Gastroesophageal sphincter (tissue), 4 donors: Measurements from ENCODE around the gene TPP2. TPM values are rescaled to one million over a fixed set of nuclear protein-coding genes. Genes with fewer than 3 reads are reported as not detected.

ENCODE experiments used
- ATAC-seq: fragments of 150-250 bp; one replicate; pipeline ENCODE4 v1.9.1; 2016; ENCODE audit warnings: mild to moderate bottlenecking, moderate library complexity
- H3K27ac ChIP-seq, 4 donors: fragments of 200-600 bp; sonication (generic) in 3 of 4; 1 replicate in 3 of 4; 2 replicates in 1 of 4; pipeline ENCODE4 v1.5.1; 2016 to 2019
- H3K27me3 ChIP-seq: fragments of 200-600 bp; sonication (generic); one replicate; pipeline ENCODE4 v1.5.1; 2019
- H3K36me3 ChIP-seq, 2 donors: fragments of 200-600 bp; sonication (generic); one replicate each; pipeline ENCODE4 v1.5.1; 2019; ENCODE audit warnings: control low read depth in 1 of 2
- H3K4me1 ChIP-seq, 3 donors: fragments of 200-600 bp; sonication (generic); 1 replicate in 2 of 3; 2 replicates in 1 of 3; pipeline ENCODE4 v1.5.1; 2016 to 2019; ENCODE audit warnings: control low read depth in 2 of 3
- H3K4me3 ChIP-seq, 2 donors: fragments of 200-600 bp; sonication (generic); one replicate each; pipeline ENCODE4 v1.5.1; 2019; ENCODE audit warnings: mild to moderate bottlenecking in 1 of 2, moderate library complexity in 1 of 2
- H3K9me3 ChIP-seq, 3 donors: fragments of 200-600 bp; sonication (generic); one replicate each; pipeline ENCODE4 v1.5.1; 2017 to 2019; ENCODE audit warnings: control low read depth in 2 of 3
- CTCF ChIP-seq, 4 experiments: fragments of 200-600 bp in 2 of 4; fragments of 450-650 bp in 2 of 4; sonication (generic) in 1 of 4; IDR thresholded peaks; one replicate each; pipeline ENCODE4 v1.5.1; 2017 to 2019; ENCODE audit warnings: antibody characterized with exemption in 4 of 4, mild to moderate bottlenecking in 2 of 4, moderate library complexity in 2 of 4
- EP300 ChIP-seq: sonication (generic); formaldehyde crosslinking; IDR thresholded peaks from one replicate; pipeline ENCODE4 v1.6.1; 2017; ENCODE audit warnings: antibody characterized with exemption, mild to moderate bottlenecking
- POLR2A ChIP-seq, 2 donors: fragments of 450-650 bp; IDR thresholded peaks; one replicate each; pipeline ENCODE4 v1.6.1; 2017; ENCODE audit warnings: antibody characterized with exemption in 2 of 2, mild to moderate bottlenecking in 2 of 2, moderate library complexity in 1 of 2
- POLR2AphosphoS5 ChIP-seq: sonication (generic); formaldehyde crosslinking; IDR thresholded peaks from one replicate; pipeline ENCODE4 v1.6.1; 2017; ENCODE audit warnings: antibody characterized with exemption
- WGBS, 2 donors: methylation state at CpG; one replicate each; pipeline ENCODE4 v1.1.5; 2018; ENCODE audit warnings: low coverage in 1 of 2; 5-methylcytosine and 5-hydroxymethylcytosine counted together
- total RNA-seq, 4 donors: library from RNA; depleted of rRNA; stranded (reverse); fragments of >200 nt; gene quantifications; one replicate each; pipeline ENCODE4 v1.1.0, GENCODE V29; 2016

TPP2 gene
- total RNA-seq, 4 donors from 2014 or later: 41.4 to 52.8 (median 42.2) TPM

GRCh38 chr13:102701331-102701730 lies 104.5 kb downstream of the TPP2 start:
- TF ChIP-seq POLR2A (IDR thresholded peaks at IDR 0.05) (no peak), POLR2AphosphoS5 (no peak), EP300 (no peak), CTCF (IDR thresholded peaks at IDR 0.05) (no peak)
- H3K4me1 ChIP-seq: no peaks in the 10 kb centered on the region
- ATAC-seq: no peak
- H3K9me3 ChIP-seq: no peaks in the 10 kb centered on the region
- H3K27me3 ChIP-seq: no peaks in the 10 kb centered on the region
- WGBS, 2 donors: 78 to 80% methylated on average over 5 of the region's 5 CpGs
- H3K27ac ChIP-seq: peak overlapping the region in 1 of 4 donors; percentile 68
- no peak overlapping the region for H3K4me3 ChIP-seq
- H3K36me3 ChIP-seq: no peaks in the 10 kb centered on the region

GRCh38 chr13:102702965-102703725 lies 106.4 kb downstream of the TPP2 start:
- TF ChIP-seq POLR2A (IDR thresholded peaks at IDR 0.05) (no peak), POLR2AphosphoS5 (no peak), EP300 (no peak), CTCF (IDR thresholded peaks at IDR 0.05) (no peak)
- Histone ChIP-seq H3K9me3 (no peaks in the 10 kb centered on the region), H3K36me3 (no peaks in the 10 kb centered on the region), H3K27ac (peak overlapping the region in 1 of 4 donors; percentile 47), H3K27me3 (no peaks in the 10 kb centered on the region), H3K4me3 (no peak overlapping the region), H3K4me1 (peaks cover 0 to 7% (median 0%) of the 10 kb centered on the region in 3 donors)
- 33 to 48% methylated on average over 3 to 8 of the region's 8 CpGs for WGBS, 2 donors
- no peak for ATAC-seq

- H3K27me3 ChIP-seq: no peaks in the 10 kb centered on the region
- TF ChIP-seq CTCF (IDR thresholded peaks at IDR 0.05): no peak
- TF ChIP-seq POLR2A (IDR thresholded peaks at IDR 0.05): no peak
- no peak for TF ChIP-seq POLR2AphosphoS5
- no peak for TF ChIP-seq EP300
- H3K27ac ChIP-seq: no peak overlapping the region
- H3K4me1 ChIP-seq: peaks cover 0 to 7% (median 0%) of the 10 kb centered on the region in 3 donors
- H3K9me3 ChIP-seq: peaks cover 0 to under 1% (median 0%) of the 10 kb centered on the region in 3 donors
- ATAC-seq: no peak
- H3K36me3 ChIP-seq: no peaks in the 10 kb centered on the region
- H3K4me3 ChIP-seq: no peak overlapping the region
Observed at GRCh38 chr13:102703726-102704035, 106.9 kb downstream of the TPP2 start.

- H3K9me3 ChIP-seq: peaks cover 0 to 8% (median 0%) of the 10 kb centered on the region in 3 donors
- no peak for ATAC-seq
- H3K4me1 ChIP-seq: peaks cover 0 to 7% (median 0%) of the 10 kb centered on the region in 3 donors
- H3K36me3 ChIP-seq: no peaks in the 10 kb centered on the region
- no peaks in the 10 kb centered on the region for H3K27me3 ChIP-seq
- TF ChIP-seq POLR2A (IDR thresholded peaks at IDR 0.05) (no peak), CTCF (IDR thresholded peaks at IDR 0.05) (no peak), POLR2AphosphoS5 (no peak), EP300 (no peak)
- H3K4me3 ChIP-seq: no peak overlapping the region
- 72% methylated on average over 6 of the region's 6 CpGs; no CpG with 5 or more reads in 1 of the 2 donors for WGBS, 2 donors
- no peak overlapping the region for H3K27ac ChIP-seq
Observed at GRCh38 chr13:102704238-102705058, 107.7 kb downstream of the TPP2 start.
